GM12874 (cell line): ENCODE measurements around the gene PEPD.

Experiments
- TF ChIP-seq, protein P1 (sequence below): IDR thresholded peaks from 2 replicates; pipeline ENCODE4 v1.5.1; 2011; ENCODE audit warnings: low read depth, mild to moderate bottlenecking, control low read depth, low read length, moderate library complexity; ENCODE audit not compliant: insufficient read depth

Gene PEPD

GRCh38 chr19:33350538-33351309 is 170.9 kb downstream of the PEPD start:
- TF ChIP-seq, protein P1, sequence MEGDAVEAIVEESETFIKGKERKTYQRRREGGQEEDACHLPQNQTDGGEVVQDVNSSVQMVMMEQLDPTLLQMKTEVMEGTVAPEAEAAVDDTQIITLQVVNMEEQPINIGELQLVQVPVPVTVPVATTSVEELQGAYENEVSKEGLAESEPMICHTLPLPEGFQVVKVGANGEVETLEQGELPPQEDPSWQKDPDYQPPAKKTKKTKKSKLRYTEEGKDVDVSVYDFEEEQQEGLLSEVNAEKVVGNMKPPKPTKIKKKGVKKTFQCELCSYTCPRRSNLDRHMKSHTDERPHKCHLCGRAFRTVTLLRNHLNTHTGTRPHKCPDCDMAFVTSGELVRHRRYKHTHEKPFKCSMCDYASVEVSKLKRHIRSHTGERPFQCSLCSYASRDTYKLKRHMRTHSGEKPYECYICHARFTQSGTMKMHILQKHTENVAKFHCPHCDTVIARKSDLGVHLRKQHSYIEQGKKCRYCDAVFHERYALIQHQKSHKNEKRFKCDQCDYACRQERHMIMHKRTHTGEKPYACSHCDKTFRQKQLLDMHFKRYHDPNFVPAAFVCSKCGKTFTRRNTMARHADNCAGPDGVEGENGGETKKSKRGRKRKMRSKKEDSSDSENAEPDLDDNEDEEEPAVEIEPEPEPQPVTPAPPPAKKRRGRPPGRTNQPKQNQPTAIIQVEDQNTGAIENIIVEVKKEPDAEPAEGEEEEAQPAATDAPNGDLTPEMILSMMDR = no peak

DNA sequence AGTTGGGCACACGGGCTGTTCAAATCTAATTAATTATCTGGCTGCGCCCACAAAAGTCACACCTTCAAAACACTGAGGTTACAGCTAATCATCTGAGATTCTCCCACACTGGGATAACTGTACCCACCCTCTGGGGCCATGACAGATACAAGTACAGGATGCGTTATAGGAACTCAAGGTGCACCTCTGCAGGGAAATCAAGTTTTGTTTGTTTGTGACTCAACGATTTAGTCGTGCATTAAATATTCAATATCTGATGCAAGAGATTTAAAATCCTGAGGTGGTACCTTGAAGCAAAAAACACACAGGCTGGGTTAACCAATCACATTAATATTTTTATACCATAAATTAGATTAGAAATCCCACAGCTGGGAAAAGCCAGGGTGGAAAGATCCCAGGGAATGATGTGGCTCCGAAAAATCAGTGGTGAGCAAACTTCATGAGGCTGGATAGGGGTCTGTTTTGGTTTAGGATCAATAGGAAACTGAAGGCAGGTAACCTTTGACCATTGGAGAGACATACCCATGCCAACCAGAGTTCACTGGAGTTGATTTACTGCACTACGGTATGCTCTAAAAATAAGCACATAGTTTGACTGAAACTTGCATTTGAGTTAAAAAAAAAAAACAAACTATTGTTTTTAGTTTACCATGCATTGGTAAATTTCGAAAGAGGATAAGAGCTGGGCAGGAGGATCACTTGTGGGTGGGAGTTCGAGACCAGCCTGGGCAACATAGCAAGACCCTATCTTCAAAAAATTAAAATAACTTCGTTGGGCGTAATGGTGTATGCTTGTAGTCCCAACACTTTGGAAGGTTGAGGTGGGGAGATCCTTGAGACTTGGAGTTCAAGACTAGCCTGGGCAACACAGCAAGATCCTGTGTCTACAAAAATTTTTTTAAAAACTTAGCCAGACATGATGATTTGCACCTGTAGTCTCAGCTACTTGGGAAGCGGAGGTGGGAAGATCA is 172.0 kb downstream of the PEPD start:
- TF ChIP-seq, protein P1 = no peak

GRCh38 chr19:33348301-33349010 is 173.1 kb downstream of the PEPD start:
- TF ChIP-seq, protein P1 = no peak

- TF ChIP-seq, protein P1 = no peak
Measured at GRCh38 chr19:33347300-33347699, 174.3 kb downstream of the PEPD start.

DNA sequence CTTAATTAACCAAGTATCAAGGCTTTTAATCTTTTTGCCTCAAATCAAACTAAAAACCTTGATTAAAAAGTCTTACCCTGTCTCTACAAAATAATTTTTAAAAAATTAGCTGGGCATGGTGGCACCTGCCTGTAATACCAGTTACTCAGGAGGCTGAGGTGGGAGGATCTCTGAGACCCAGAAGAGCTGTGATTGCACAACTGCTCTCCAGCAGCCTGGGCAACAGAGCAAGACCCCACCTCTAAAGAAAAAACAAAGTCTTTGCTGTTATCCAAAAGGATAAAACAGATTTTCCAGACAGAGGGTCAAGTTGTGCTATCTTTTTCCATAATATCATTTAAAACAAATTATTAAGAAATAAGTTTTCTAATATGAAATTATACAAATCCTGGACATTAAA is 174.9 kb downstream of the PEPD start:
- TF ChIP-seq, protein P1 = no peak

DNA sequence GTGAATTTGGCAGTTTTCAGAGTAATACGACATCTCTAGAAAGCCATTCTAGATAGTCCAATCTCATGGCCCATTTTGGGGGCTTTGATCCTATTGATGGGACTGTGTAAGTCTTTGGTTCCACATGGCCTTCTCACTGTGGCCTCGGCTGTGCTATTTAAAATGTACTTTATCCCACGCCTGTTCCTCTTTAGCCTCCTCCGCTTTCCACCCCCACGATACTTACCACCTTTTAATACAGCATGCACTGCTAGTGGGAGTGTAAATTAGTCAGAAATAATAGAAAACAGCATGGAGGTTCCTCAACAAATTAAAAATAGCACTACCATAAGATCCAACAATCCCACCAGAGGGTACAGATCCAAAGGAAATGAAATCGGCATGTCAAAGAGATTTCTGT is 176.4 kb downstream of the PEPD start:
- TF ChIP-seq, protein P1 = no peak

- TF ChIP-seq, protein P1 = no peak
Measured at GRCh38 chr19:33344573-33344925, 177.0 kb downstream of the PEPD start.
